AG04450 (cell line): Measurements from ENCODE around the gene PAX7. TPM values are rescaled to one million over a fixed set of nuclear protein-coding genes. Genes with fewer than 3 reads are reported as not detected.

Source experiments
- CTCF ChIA-PET: fragments of 300-600, 350-600 bp; formaldehyde crosslinking; extraction: SDS; loops from one replicate; lab custom pipeline; 2022; ENCODE audit warnings: antibody characterized with exemption, inconsistent platforms; lab: Charles Lee
- POLR2A ChIA-PET: fragments of 350-600 bp; formaldehyde crosslinking; extraction: SDS; loops from one replicate; lab custom pipeline; 2021; ENCODE audit warnings: antibody characterized with exemption, inconsistent platforms; lab: Yijun Ruan, JAX
- DNase-seq: peaks from one replicate; pipeline ENCODE4 v3.0.0-alpha.2; 2011; ENCODE audit warnings: low read depth, low spot score
- H3K27ac ChIP-seq: one replicate; pipeline ENCODE4 v1.5.1; 2012; ENCODE audit warnings: low read depth, low read length, control low read depth
- H3K27me3 ChIP-seq: one replicate; pipeline ENCODE4 v1.6.0; 2012; ENCODE audit warnings: low read length; ENCODE audit not compliant: control insufficient read depth, insufficient read depth
- H3K4me3 ChIP-seq: 2 replicates; pipeline ENCODE4 v1.5.1; 2011; ENCODE audit warnings: mild to moderate bottlenecking, low read depth, low read length, control low read depth
- H3K9me3 ChIP-seq: 2 replicates; pipeline ENCODE4 v1.5.1; 2012; ENCODE audit warnings: low read length; ENCODE audit not compliant: control insufficient read depth, insufficient read depth
- CTCF ChIP-seq: IDR thresholded peaks from 2 replicates; pipeline ENCODE4 v1.5.1; 2011; ENCODE audit warnings: low read depth, low read length, control low read depth, inconsistent platforms
- polyA plus RNA-seq: library from polyadenylated mRNA; depleted of rRNA; stranded (reverse); fragments of >200 nt; gene quantifications from 2 replicates; pipeline ENCODE4 v1.2.3, GENCODE V29; 2011

Gene PAX7
- polyA plus RNA-seq, 1 experiment = not detected

GRCh38 chr1:18724801-18725200, 94.2 kb downstream of the PAX7 start:
- CTCF ChIA-PET = no interaction called here
- Histone ChIP-seq H3K9me3 (no peaks in the 10 kb centered on the region), H3K27me3 (peaks cover 7% of the 10 kb centered on the region), H3K27ac (no peak overlapping the region), H3K4me3 (no peak overlapping the region)
- DNase-seq = no peak
- TF ChIP-seq CTCF = no peak
- POLR2A ChIA-PET = no interaction called here

- POLR2A ChIA-PET = no interaction called here
- no peak for DNase-seq
- H3K27me3 ChIP-seq = peaks cover 7% of the 10 kb centered on the region
- no peaks in the 10 kb centered on the region for H3K9me3 ChIP-seq
- CTCF ChIA-PET = no interaction called here
- no peak for TF ChIP-seq CTCF
- no peak overlapping the region for H3K27ac ChIP-seq
- H3K4me3 ChIP-seq = no peak overlapping the region
These were observed 94.7 kb downstream of the PAX7 start for GRCh38 chr1:18725231-18725895.

DNA sequence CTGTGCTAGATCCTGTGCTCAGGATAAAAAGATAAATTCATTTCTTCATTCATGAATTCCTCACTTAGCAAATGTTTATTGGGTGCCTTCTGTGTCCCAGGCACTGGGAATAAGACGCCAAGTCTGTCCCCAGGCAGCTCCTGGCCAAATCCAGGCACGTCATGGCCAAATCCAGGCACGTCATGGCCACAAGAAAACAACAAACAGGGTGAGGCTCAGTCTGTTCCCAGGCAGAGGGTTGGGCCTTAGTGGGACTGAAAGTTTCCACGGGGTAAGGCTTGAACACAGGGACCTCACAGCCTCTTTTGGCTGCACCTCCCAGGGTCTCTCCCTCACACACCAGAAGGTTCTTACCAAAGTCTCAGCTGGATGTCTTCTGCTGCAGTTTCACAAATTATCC, 95.7 kb downstream of the PAX7 start:
- peaks cover 7% of the 10 kb centered on the region for H3K27me3 ChIP-seq
- CTCF ChIA-PET = no interaction called here
- DNase-seq = no peak

DNA sequence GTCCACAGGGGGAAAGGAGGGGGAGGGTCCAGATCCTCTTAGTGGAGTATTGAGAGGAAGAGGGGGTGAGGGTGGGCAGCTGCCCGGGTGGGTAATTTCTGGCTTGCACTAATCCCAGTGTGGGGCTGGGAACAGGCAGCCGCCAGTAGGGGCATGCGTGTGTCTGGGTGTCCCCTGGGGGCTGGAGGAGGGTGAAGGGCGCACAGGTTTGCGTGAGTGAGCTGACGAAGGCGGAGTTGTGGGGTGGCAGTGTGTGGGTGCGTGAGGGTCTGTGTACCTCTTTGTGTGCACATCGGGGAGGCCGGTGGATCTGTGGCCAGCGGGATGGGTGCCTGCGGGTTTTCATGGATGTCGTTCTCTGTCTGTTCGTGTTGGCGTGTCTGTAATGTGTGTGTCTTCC, 97.3 kb downstream of the PAX7 start:
- Histone ChIP-seq H3K4me3 (no peak overlapping the region), H3K27me3 (peaks cover 1% of the 10 kb centered on the region), H3K9me3 (no peaks in the 10 kb centered on the region), H3K27ac (no peak overlapping the region)
- no peak for TF ChIP-seq CTCF
- ChIA-PET POLR2A (no interaction called here), CTCF (interaction anchor here (0.7 kb wide), 1 partner anchor 58 kb away, joined by 6 read pairs; no protein-coding TSS in a partner anchor)
- no peak for DNase-seq

More for the DNA sequence above, 95.7 kb downstream of the PAX7 start:
- Histone ChIP-seq H3K4me3 (no peak overlapping the region), H3K9me3 (no peaks in the 10 kb centered on the region), H3K27ac (no peak overlapping the region)
- POLR2A ChIA-PET = no interaction called here
- no peak for TF ChIP-seq CTCF

DNA sequence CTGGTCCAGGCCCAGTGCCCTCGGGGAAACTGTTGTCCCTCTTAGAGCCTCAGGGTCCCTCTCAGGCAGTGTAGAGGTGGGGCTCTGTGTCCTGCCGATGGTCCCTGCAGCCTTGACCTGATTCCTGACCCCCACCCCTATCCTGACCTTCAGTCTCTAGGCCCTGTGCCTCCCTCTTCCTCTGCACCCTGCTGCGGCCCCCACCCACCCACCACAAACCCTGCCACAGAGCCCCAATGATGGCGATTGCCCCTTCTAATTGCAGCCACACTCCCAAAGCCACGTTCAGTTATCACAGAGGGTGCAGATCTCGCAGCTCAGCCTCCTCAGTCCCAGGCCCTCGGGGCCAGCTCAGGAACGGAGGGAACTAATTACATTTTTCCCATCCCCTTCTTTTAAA, 99.7 kb downstream of the PAX7 start:
- POLR2A ChIA-PET = no interaction called here
- peaks cover 8% of the 10 kb centered on the region for H3K27me3 ChIP-seq
- no peak for TF ChIP-seq CTCF

More for the DNA sequence above, 99.7 kb downstream of the PAX7 start:
- Histone ChIP-seq H3K4me3 (no peak overlapping the region), H3K27ac (no peak overlapping the region), H3K9me3 (no peaks in the 10 kb centered on the region)
- DNase-seq = no peak
- CTCF ChIA-PET = no interaction called here
